ENCODE results near the gene CACNA1E. TPM values are rescaled to one million over a fixed set of nuclear protein-coding genes. Genes with fewer than 3 reads are reported as not detected.

The CACNA1E gene
- total and polyA plus RNA-seq, 2 experiments from 2014 or later, result 0.32 to 1.1 TPM

GRCh38 chr1:181704546-181704945 is 221.2 kb downstream of the CACNA1E start:
- no peak overlapping the region for H3K27ac Mint-ChIP-seq
- Histone ChIP-seq H3K9me2 (ENCODE audit: insufficient read depth) (peaks cover 31% of the 10 kb centered on the region), H2AFZ (no peak overlapping the region), H3K27ac (ENCODE audit: low read depth) (no peak overlapping the region), H3K27me3 (ENCODE audit: insufficient read depth) (no peaks in the 10 kb centered on the region), H3K4me2 (no peak overlapping the region), H3K79me2 (replicated peaks; ENCODE audit: insufficient read depth) (no peaks in the 10 kb centered on the region), H3K36me3 (ENCODE audit: insufficient read depth) (no peaks in the 10 kb centered on the region), H3K4me1 (ENCODE audit: insufficient read depth) (no peaks in the 10 kb centered on the region), H3F3A (replicated peaks; ENCODE audit: low read depth) (no peaks in the 10 kb centered on the region), H4K20me1 (replicated peaks; ENCODE audit: insufficient read depth) (no peaks in the 10 kb centered on the region), H3K4me3 (no peak overlapping the region)
- H3K9me3 Mint-ChIP-seq, result peaks cover 2% of the 10 kb centered on the region; the same call in 2 of the 3 replicates
- H3K27me3 Mint-ChIP-seq (ENCODE audit: insufficient read depth, low read depth, poor library complexity), result peaks cover 6% of the 10 kb centered on the region
- H3K36me3 Mint-ChIP-seq (ENCODE audit: low read depth), result no peaks in the 10 kb centered on the region
- H3K4me3 Mint-ChIP-seq, result no peak overlapping the region
- DNase-seq (ENCODE audit: low spot score) (no peak), ATAC-seq (no peak)
- H3K4me1 Mint-ChIP-seq, result no peaks in the 10 kb centered on the region; the same call in 1 of the 3 replicates
- TF ChIP-seq JUNB (IDR thresholded peaks at IDR 0.05; ENCODE audit: unreplicated experiment), result no peak
- TF ChIP-seq EZH2 (IDR thresholded peaks at IDR 0.05; ENCODE audit: low read depth, unreplicated experiment), result no peak
- no peak for TF ChIP-seq STAT1 (IDR thresholded peaks at IDR 0.05; ENCODE audit: unreplicated experiment)
- no peak for TF ChIP-seq CTCF (conservative IDR thresholded peaks at IDR 0.05; ENCODE audit: low read depth in 2 of 2)
- no peak for TF ChIP-seq ZNF462 (CRISPR knock-in tag; IDR thresholded peaks at IDR 0.05)
- no peak for TF ChIP-seq ETS1 (IDR thresholded peaks at IDR 0.05)
- TF ChIP-seq REST (IDR thresholded peaks at IDR 0.05; ENCODE audit: unreplicated experiment), result no peak
- no peak for TF ChIP-seq NANOG (IDR thresholded peaks at IDR 0.05; ENCODE audit: borderline replicate concordance)
- no peak for TF ChIP-seq CREB1 (CRISPR knock-in tag; IDR thresholded peaks at IDR 0.05; ENCODE audit: low read depth)
- TF ChIP-seq ZNF114 (CRISPR knock-in tag; IDR thresholded peaks at IDR 0.05), result no peak
- TF ChIP-seq POLR2AphosphoS5 (IDR thresholded peaks at IDR 0.05; ENCODE audit: low read depth), result no peak
